PFSK-1 (cell line): Measurements from ENCODE around the gene ROBO1.

Experiments
- FOXP2 ChIP-seq: optimal IDR thresholded peaks from 2 replicates; pipeline ENCODE3; 2011; ENCODE audit warnings: borderline replicate concordance, control low read depth, inconsistent platforms; ENCODE audit not compliant: insufficient read depth; ENCODE audit errors: extremely low read length, extremely low read depth
- POLR2AphosphoS5 ChIP-seq: IDR thresholded peaks from 2 replicates; pipeline ENCODE4 v1.6.1; 2012; ENCODE audit warnings: low read depth, mild to moderate bottlenecking, control low read depth, low read length, moderate library complexity
- REST ChIP-seq, 2 experiments: IDR thresholded peaks; 2 replicates each; pipeline versions ENCODE4 v1.6.1 to v1.8.0; 2011 to 2012; ENCODE audit warnings: low read depth in 2 of 2, low read length in 2 of 2, control low read depth in 1 of 2, inconsistent platforms in 1 of 2, mild to moderate bottlenecking in 1 of 2, moderate library complexity in 1 of 2; ENCODE audit not compliant: insufficient read depth in 1 of 2
- SIN3A ChIP-seq: IDR thresholded peaks from 2 replicates; pipeline ENCODE4 v1.6.1; 2012; ENCODE audit warnings: mild to moderate bottlenecking, low read length, moderate library complexity, borderline replicate concordance; ENCODE audit not compliant: insufficient read depth
- TAF1 ChIP-seq: IDR thresholded peaks from 2 replicates; pipeline ENCODE4 v1.6.1; 2012; ENCODE audit warnings: low read length, control low read depth, borderline replicate concordance; ENCODE audit not compliant: insufficient read depth

- TF ChIP-seq POLR2AphosphoS5, result 0 out of 2 replicates have a peak, but pooled peaks have one; percentile 26
- TF ChIP-seq REST (IDR thresholded peaks at IDR 0.05; ENCODE audit: insufficient read depth in 1 of 2, low read depth in 2 of 2, low read length in 2 of 2), result 0 out of 4 replicates have a peak, but pooled peaks of 1 of the 2 experiments have one; percentile 27
- no peak for TF ChIP-seq TAF1
- no peak for TF ChIP-seq FOXP2
- peak; percentile 57; the same call in 1 of the 2 replicates for TF ChIP-seq SIN3A
Observed at GRCh38 chr3:79005084-79005483, 762.7 kb downstream of the ROBO1 start.
